Right atrium auricular region (tissue), 2 donors: ENCODE results near the gene SNPH. TPM values are rescaled to one million over a fixed set of nuclear protein-coding genes. Genes with fewer than 3 reads are reported as not detected.
A peak's percentile ranks its signal among the peaks of the same experiment; 100 is the strongest.

ENCODE experiments used
- DNase-seq: peaks from one replicate; pipeline ENCODE4 v3.0.0-alpha.2; 2019; ENCODE audit warnings: low spot score
- H3K27ac ChIP-seq, 2 donors: fragments of 200-600 bp; sonication (generic); 1 replicate in 1 of 2; 2 replicates in 1 of 2; pipeline ENCODE4 v1.5.1; 2016 to 2019
- H3K27me3 ChIP-seq, 2 donors: fragments of 200-600 bp; sonication (generic); one replicate each; pipeline versions ENCODE4 v1.5.1 to v1.6.0; 2017 to 2019
- H3K36me3 ChIP-seq: fragments of 200-600 bp; sonication (generic); one replicate; pipeline ENCODE4 v1.5.1; 2016
- H3K4me1 ChIP-seq, 2 donors: fragments of 200-600 bp; sonication (generic); one replicate each; pipeline versions ENCODE4 v1.5.1 to v1.6.0; 2017 to 2019
- H3K4me3 ChIP-seq, 2 donors: fragments of 200-600 bp; sonication (generic); 1 replicate in 1 of 2; 2 replicates in 1 of 2; pipeline ENCODE4 v1.5.1; 2017 to 2019; ENCODE audit warnings: mild to moderate bottlenecking in 1 of 2, moderate library complexity in 1 of 2
- H3K9me3 ChIP-seq, 2 donors: fragments of 200-600 bp; sonication (generic); one replicate each; pipeline ENCODE4 v1.5.1; 2019
- CTCF ChIP-seq, 2 donors: fragments of 200-600 bp; sonication (generic); IDR thresholded peaks; one replicate each; pipeline ENCODE4 v1.5.1; 2019; ENCODE audit warnings: antibody characterized with exemption in 2 of 2
- total RNA-seq, 2 donors: library from RNA; depleted of rRNA; stranded (reverse); fragments of >200 nt; gene quantifications; one replicate each; pipeline ENCODE4 v1.1.0, GENCODE V29; 2016

Gene SNPH
- total RNA-seq, 2 donors from 2014 or later, result 5.0 to 10.1 TPM

DNA sequence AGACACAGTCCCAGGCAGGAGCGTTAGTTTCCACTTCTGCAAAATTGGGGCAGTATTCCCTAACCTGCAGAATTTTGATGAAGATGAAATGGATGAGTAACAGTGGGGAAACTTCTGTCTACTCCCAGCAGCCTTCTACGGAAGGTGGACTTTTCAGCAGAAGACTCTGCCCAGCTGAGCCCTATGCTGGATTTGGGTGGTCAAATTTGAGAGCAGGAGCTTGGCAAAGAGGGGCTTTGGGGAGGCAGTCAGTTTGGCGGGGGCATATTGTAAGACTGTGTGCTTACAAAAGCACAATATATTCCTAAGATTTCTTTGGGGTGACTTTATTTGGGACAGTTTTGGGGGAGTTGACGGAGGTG lies 68.3 kb downstream of the SNPH start:
- Histone ChIP-seq H3K27ac (no peak overlapping the region), H3K4me1 (peaks cover 0 to 59% of the 10 kb centered on the region in 2 donors), H3K4me3 (no peak overlapping the region), H3K27me3 (no peaks in the 10 kb centered on the region), H3K36me3 (no peaks in the 10 kb centered on the region), H3K9me3 (no peaks in the 10 kb centered on the region)
- peak; percentile 36 for DNase-seq
- no peak for TF ChIP-seq CTCF (IDR thresholded peaks at IDR 0.05)

- DNase-seq, result peak; percentile 52
- H3K4me1 ChIP-seq, result peaks cover 0 to 55% of the 10 kb centered on the region in 2 donors
- TF ChIP-seq CTCF (IDR thresholded peaks at IDR 0.05), result no peak
- H3K4me3 ChIP-seq, result no peak overlapping the region
- H3K27ac ChIP-seq, result no peak overlapping the region
- H3K27me3 ChIP-seq, result no peaks in the 10 kb centered on the region
- H3K36me3 ChIP-seq, result no peaks in the 10 kb centered on the region
- no peaks in the 10 kb centered on the region for H3K9me3 ChIP-seq
These were observed 68.7 kb downstream of the SNPH start for GRCh38 chr20:1334761-1335160.

GRCh38 chr20:1335961-1336698 lies 70.0 kb downstream of the SNPH start:
- Histone ChIP-seq H3K27me3 (no peaks in the 10 kb centered on the region), H3K9me3 (no peaks in the 10 kb centered on the region), H3K27ac (peak overlapping the region; percentile 57 to 63), H3K36me3 (no peaks in the 10 kb centered on the region), H3K4me3 (no peak overlapping the region), H3K4me1 (peaks cover 0 to 41% of the 10 kb centered on the region in 2 donors)
- DNase-seq, result peak; percentile 53
- no peak for TF ChIP-seq CTCF (IDR thresholded peaks at IDR 0.05)

DNA sequence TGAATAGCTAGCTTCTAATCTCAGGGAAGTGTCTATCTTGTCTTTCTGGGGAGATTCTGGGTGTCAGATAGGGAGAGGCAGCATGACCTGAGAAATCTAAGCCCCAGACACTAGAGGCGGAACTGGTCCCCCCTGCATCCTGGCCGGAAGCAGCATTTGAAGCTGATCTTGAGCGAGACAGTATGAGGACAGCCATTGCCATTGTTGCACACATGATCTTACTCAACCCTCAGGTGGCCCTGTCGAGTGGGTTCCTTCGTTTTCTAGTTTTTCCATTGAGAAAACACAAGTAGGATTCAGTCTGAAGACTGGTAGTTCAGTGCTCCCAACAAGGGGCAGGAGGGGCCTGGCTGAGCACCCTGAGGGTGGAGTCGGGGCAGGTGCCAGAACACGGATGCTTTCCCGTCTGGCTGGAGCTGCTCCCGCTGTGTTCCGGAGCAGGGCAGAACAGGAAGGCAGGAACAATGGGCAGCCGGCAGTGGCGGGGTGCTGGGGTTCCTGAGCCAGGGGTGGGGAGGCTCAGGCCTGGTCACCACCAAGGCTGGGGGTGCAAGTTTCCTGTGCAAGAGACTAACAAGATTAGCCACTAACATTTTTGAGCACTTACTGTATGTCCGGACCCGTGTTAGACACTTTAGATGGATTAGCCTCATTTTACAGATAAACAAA lies 70.7 kb downstream of the SNPH start:
- Histone ChIP-seq H3K27me3 (no peaks in the 10 kb centered on the region), H3K4me3 (no peak overlapping the region), H3K4me1 (peaks cover 0 to 36% of the 10 kb centered on the region in 2 donors)

DNA sequence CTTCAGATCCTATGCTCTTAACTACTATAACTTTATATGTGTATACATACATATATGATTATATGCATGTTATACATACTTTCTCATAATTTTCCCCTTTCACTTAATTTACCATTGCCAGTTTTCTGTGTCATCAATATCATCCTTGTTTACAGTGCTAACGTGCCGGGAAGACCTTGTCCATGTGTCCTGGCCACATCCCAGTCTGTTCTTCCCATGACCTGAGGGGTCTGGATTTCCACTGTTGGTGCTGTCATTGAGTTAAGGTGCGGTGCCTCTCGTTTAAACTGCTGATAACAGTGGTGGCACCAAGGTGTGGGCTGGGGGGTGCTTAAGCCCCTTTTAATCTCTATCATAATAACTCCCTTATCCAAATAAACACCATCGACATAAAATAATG lies 71.3 kb downstream of the SNPH start:
- Histone ChIP-seq H3K4me1 (peaks cover 0 to 32% of the 10 kb centered on the region in 2 donors), H3K36me3 (no peaks in the 10 kb centered on the region), H3K27me3 (no peaks in the 10 kb centered on the region), H3K4me3 (no peak overlapping the region), H3K9me3 (no peaks in the 10 kb centered on the region), H3K27ac (peak overlapping the region; percentile 57 to 63)
- no peak for TF ChIP-seq CTCF (IDR thresholded peaks at IDR 0.05)
- no peak for DNase-seq

More for the DNA sequence above, 70.7 kb downstream of the SNPH start:
- TF ChIP-seq CTCF (IDR thresholded peaks at IDR 0.05), result no peak
- H3K9me3 ChIP-seq, result no peaks in the 10 kb centered on the region
- peak overlapping the region; percentile 57 to 63 for H3K27ac ChIP-seq
- peak; percentile 84 for DNase-seq
- H3K36me3 ChIP-seq, result no peaks in the 10 kb centered on the region
